Type B pancreatic cell (in vitro differentiated cells): Measurements from ENCODE around the gene PDS5B. TPM values are rescaled to one million over a fixed set of nuclear protein-coding genes. Genes with fewer than 3 reads are reported as not detected.
A peak's percentile ranks its signal among the peaks of the same experiment; 100 is the strongest.

Source experiments
- DNase-seq: peaks from one replicate; pipeline ENCODE4 v3.0.0; 2021; ENCODE audit warnings: mixed read lengths; ENCODE audit not compliant: unreplicated experiment; ENCODE audit errors: extremely low spot score
- H3K27ac Mint-ChIP-seq: 2 replicates; pipeline ENCODE4 v1.8.0; 2021; ENCODE audit warnings: mild to moderate bottlenecking, mixed read lengths
- H3K27me3 Mint-ChIP-seq: 2 replicates; pipeline ENCODE4 v1.8.0; 2021; ENCODE audit warnings: mixed read lengths
- H3K36me3 Mint-ChIP-seq: 2 replicates; pipeline ENCODE4 v1.8.0; 2021; ENCODE audit warnings: mixed read lengths
- H3K4me1 Mint-ChIP-seq: one replicate; pipeline ENCODE4 v1.8.0; 2021; ENCODE audit warnings: mixed read lengths; ENCODE audit not compliant: unreplicated experiment
- H3K4me3 Mint-ChIP-seq: 2 replicates; pipeline ENCODE4 v1.8.0; 2021; ENCODE audit warnings: mild to moderate bottlenecking, mixed read lengths
- H3K9me3 Mint-ChIP-seq: 2 replicates; pipeline ENCODE4 v1.8.0; 2021; ENCODE audit warnings: mixed read lengths
- total RNA-seq: library from RNA; stranded (reverse); gene quantifications from 2 replicates; pipeline ENCODE4 v1.2.1, GENCODE V29; 2021; ENCODE audit warnings: low replicate concordance
- TF ChIP-seq, protein P1 (sequence below): fragments of 200-600 bp; sonication (generic); conservative IDR thresholded peaks from 2 replicates; pipeline ENCODE4 v1.5.0; 2021; ENCODE audit warnings: antibody characterized with exemption, mild to moderate bottlenecking

The PDS5B gene
- total RNA-seq, 1 donor from 2014 or later: 69.9 TPM

DNA sequence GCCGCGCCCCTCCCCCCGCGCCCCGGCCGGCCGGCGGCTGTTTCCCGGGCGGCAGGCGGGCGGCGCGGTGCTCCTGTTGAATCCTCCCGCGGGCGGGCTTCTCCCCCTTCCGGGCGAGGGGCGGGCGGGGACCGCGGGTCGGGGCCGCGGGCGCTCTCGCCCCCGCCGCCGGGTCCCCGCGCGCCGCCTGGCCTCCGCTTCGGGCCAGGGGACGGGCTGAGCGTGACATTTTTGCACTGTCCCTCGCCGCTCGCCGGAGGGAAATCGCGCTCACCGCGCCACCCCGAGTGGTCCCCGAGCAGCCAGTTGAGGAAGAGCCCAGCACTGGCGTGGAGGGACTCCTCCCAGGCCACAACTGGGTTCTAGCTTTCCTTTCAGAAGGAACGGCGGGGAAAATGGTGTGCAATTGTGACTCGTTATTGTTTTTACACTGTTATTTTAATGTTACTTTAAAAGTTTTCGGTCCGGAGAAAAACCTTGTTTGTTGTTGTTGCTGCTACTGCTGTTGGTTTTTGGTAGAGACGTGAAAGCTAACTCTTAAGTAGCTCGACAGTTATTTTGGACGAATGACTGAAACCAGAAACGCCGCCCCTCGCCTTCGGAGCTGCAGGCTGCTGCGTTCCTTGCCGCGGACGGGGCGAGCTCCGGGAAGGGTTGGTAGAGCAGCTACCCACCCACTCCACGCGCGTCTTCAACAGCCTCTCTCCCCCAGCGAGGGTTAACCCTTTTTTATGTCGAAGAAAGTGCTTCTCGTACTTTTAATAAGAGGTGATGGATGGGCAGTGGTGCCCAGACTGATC, 959 bp downstream of the PDS5B start:
- Mint-ChIP-seq H3K27ac (peak overlapping the region; percentile 83), H3K4me1 (peaks cover 23% of the 10 kb centered on the region), H3K9me3 (no peaks in the 10 kb centered on the region), H3K27me3 (no peaks in the 10 kb centered on the region), H3K4me3 (peak overlapping the region; percentile 92), H3K36me3 (no peaks in the 10 kb centered on the region)
- peak; percentile 71 for DNase-seq
- TF ChIP-seq, protein P1, sequence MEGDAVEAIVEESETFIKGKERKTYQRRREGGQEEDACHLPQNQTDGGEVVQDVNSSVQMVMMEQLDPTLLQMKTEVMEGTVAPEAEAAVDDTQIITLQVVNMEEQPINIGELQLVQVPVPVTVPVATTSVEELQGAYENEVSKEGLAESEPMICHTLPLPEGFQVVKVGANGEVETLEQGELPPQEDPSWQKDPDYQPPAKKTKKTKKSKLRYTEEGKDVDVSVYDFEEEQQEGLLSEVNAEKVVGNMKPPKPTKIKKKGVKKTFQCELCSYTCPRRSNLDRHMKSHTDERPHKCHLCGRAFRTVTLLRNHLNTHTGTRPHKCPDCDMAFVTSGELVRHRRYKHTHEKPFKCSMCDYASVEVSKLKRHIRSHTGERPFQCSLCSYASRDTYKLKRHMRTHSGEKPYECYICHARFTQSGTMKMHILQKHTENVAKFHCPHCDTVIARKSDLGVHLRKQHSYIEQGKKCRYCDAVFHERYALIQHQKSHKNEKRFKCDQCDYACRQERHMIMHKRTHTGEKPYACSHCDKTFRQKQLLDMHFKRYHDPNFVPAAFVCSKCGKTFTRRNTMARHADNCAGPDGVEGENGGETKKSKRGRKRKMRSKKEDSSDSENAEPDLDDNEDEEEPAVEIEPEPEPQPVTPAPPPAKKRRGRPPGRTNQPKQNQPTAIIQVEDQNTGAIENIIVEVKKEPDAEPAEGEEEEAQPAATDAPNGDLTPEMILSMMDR: peak; percentile 10

DNA sequence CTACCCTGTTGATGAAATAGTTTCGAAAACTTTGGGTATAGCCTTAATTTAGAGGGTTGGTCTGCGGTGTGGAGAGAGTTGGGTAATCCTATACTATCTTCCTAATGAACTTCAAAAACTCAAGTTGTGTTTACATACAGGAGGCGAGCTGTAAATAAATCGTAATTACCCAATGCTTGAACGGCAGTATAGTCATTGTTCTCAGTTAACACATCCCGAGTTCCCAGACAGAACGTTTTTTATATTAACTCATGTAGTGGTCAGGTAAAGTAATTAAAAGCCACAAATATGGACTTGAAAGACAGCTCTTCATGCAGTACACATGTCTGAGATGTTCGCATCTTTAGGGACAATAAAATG, 1.5 kb downstream of the PDS5B start:
- peak overlapping the region; percentile 92 for H3K4me3 Mint-ChIP-seq

DNA sequence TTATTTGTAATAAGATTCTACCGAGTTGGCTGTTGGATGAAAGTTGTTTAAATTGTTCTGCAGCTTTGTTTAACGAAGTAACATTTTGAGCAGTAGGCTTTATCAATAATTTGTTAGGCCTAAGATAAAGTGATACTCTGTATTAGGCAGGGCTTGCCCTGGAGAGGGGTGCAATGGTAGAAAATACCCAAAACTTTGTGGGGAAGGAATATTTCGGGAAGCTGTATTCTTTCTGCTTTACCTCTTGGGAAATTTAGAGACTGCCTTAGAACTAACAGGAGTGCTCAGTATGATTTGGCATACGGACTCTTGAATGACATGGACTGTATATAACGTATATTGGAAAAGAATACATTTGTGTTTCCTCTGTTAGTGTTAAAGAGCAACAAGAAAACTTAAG, 2.5 kb downstream of the PDS5B start:
- Mint-ChIP-seq H3K9me3 (no peaks in the 10 kb centered on the region), H3K4me1 (peaks cover 23% of the 10 kb centered on the region), H3K36me3 (peaks cover 5% of the 10 kb centered on the region), H3K27ac (peak overlapping the region; percentile 83), H3K4me3 (peak overlapping the region; percentile 92), H3K27me3 (no peaks in the 10 kb centered on the region)
- no peak for DNase-seq
- TF ChIP-seq, protein P1: no peak

More for the DNA sequence above, 1.5 kb downstream of the PDS5B start:
- Mint-ChIP-seq H3K36me3 (peaks cover 3% of the 10 kb centered on the region), H3K27me3 (no peaks in the 10 kb centered on the region), H3K27ac (peak overlapping the region; percentile 83), H3K4me1 (peaks cover 23% of the 10 kb centered on the region), H3K9me3 (no peaks in the 10 kb centered on the region)
- DNase-seq: no peak
- TF ChIP-seq, protein P1: no peak

DNA sequence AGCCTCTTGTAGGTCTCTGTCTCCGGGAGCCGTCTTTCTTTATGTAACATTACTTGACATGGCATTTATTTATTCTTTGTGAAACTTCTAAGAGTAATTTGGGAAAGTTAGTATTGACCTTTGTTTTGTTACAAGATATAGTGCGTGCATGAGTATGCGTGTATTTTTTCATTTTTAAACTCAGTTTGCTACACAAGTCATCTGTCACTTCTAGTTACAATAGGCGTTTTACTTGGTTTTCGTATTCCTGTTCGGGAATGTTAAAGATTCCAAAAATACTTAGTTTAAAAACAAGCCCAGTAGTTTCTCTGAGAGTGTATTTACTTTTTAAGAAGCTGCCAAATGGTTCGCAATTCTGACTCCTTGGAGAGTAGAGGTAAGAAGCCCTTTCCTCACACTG, 3.2 kb downstream of the PDS5B start:
- Mint-ChIP-seq H3K27me3 (no peaks in the 10 kb centered on the region), H3K4me3 (peak overlapping the region; percentile 92), H3K4me1 (peaks cover 27% of the 10 kb centered on the region), H3K27ac (no peak overlapping the region), H3K9me3 (peaks cover 5% of the 10 kb centered on the region), H3K36me3 (peaks cover 5% of the 10 kb centered on the region)
- TF ChIP-seq, protein P1: no peak
- DNase-seq: no peak

DNA sequence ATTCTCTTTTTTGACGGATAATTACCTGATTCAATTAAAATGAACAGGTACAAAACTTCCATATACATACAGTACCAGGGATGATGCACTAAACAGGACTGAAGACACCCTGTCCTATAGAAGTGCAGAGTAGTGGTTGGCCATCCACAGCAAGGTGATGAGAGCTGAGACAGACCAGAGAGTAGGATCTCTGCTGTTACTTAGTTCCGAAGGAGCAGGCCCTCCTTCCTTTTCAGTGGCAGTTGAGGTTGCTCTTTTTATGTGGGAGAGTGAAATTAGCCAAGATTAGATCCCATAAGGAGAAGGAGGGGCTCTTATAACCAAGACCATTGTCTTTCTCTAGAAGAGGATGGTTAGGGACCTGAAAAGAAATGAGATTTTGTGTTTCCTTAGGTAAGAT, 4.0 kb downstream of the PDS5B start:
- H3K27ac Mint-ChIP-seq: no peak overlapping the region
- H3K36me3 Mint-ChIP-seq: peaks cover 9% of the 10 kb centered on the region

More for the DNA sequence above, 4.0 kb downstream of the PDS5B start:
- H3K27me3 Mint-ChIP-seq: no peaks in the 10 kb centered on the region
- DNase-seq: no peak
- H3K4me1 Mint-ChIP-seq: peaks cover 27% of the 10 kb centered on the region
- peak overlapping the region; percentile 52 for H3K4me3 Mint-ChIP-seq
- H3K9me3 Mint-ChIP-seq: peaks cover 11% of the 10 kb centered on the region
- TF ChIP-seq, protein P1: no peak
